Measurements from ENCODE around the gene CBY1.
"Not testable (repeated sequence)": the region's sequence is repeated elsewhere in the genome, so short reads cannot be mapped to it uniquely, and the experiment has no call there.

The CBY1 gene

DNA sequence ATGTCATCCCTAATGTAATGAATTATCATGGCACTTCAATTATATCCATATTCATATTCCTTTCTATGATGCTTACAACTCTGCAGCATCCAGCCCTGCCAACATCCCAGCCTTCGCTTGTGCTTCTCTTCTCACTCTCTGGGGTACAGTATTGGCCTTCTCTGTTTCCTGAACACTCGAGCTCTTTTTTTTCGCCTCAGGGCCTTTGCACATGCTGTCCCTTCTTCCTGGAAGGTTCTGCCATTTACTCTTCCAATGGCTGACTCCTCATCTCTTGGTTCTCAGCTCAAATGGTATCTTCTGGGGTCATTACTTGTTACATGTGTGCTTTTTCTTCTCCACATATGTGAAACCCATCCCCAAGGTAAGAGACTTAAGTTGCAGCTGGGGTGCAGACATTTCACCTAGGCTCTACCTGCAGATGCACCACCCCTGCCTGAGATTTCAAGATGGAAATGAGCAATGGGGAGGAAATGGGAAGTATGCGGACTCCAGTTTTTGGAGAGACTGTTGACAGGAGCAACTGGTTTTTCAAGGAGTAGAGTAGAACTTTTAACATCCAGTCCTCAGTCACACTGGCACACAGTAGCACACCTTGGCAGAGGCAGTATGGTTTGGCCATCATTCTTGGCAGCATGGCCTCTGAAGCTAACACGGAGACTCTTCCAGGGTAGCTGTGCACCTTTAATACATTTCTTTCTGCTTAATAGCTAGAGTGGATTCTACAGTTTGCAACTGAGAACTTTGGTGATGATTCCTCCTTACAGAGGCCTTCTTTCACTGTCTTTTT lies 44.0 kb upstream of the CBY1 start:
- no peak overlapping the region for H3K27ac Mint-ChIP-seq
- H3K36me3 Mint-ChIP-seq (ENCODE audit: low read depth): peaks cover 49% of the 10 kb centered on the region
- H3K27me3 Mint-ChIP-seq (ENCODE audit: low read depth, poor library complexity): no peaks in the 10 kb centered on the region
- peaks cover 4% of the 10 kb centered on the region for H3K9me3 Mint-ChIP-seq
- no peak for DNase-seq
- no peak for TF ChIP-seq CTCF (IDR thresholded peaks at IDR 0.05)
- H3K4me1 Mint-ChIP-seq: peaks cover 6% of the 10 kb centered on the region
- no peak overlapping the region for H3K4me3 Mint-ChIP-seq

DNA sequence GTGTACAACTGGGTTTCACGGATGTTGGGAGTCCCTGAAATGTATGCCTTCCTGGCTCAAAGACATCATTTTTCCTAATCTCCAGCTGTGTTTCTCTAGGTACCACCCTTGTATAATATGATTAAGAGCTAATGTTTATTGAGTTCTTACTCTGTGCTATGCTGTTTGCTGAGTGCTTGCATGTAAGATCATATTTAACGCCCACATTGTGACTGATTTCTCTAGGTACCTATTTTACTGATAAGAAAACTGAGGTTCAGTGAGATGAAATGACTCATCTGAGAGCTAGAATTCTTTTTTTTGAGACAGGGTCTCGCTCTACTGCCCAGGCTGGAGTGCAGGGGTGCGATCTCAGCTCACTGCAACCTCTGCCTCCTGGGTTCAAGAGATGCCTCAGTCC lies 42.9 kb upstream of the CBY1 start:
- Mint-ChIP-seq H3K4me3 (no peak overlapping the region), H3K36me3 (ENCODE audit: low read depth) (peaks cover 55% of the 10 kb centered on the region), H3K4me1 (peaks cover 6% of the 10 kb centered on the region), H3K27me3 (ENCODE audit: low read depth, poor library complexity) (no peaks in the 10 kb centered on the region), H3K27ac (no peak overlapping the region), H3K9me3 (peaks cover 13% of the 10 kb centered on the region)
- no peak for DNase-seq
- TF ChIP-seq CTCF (IDR thresholded peaks at IDR 0.05): no peak

DNA sequence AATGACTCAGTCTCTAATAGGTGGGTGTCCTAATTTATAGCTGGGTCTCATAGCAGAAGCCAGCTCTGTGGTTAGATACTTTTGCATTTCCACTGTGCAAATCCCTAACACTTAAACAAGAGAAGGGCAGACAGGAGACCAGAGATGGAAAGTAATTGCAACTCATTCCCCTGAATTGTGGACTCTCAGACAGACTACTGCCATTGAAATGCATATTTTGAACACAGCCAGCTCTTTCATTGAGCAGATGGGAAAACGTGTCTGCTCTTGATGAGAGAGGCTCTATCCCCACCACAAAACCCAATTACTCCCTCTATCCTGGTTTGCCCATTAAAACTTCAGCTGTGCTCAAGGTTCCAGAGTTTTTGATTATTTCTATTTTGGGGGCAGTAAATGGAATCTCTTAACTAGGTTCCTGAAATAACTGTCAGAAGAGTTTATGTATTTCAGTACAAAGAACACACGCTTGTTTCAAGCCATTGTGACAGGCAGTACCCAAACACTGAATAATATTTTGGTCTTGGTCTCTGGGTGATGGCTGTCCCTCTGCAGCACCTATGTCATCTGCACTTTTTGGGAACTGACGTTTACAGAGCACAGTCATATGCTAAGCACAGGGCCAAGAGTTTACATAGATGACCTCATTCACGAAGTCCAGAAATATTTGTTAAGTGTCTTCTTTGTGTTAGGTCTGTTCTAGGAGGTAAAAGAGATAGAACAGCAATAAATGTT lies 41.9 kb upstream of the CBY1 start:
- DNase-seq: no peak
- H3K9me3 Mint-ChIP-seq: peaks cover 20% of the 10 kb centered on the region
- no peak overlapping the region for H3K27ac Mint-ChIP-seq
- no peak for TF ChIP-seq CTCF (IDR thresholded peaks at IDR 0.05)
- peaks cover 58% of the 10 kb centered on the region for H3K36me3 Mint-ChIP-seq (ENCODE audit: low read depth)
- no peaks in the 10 kb centered on the region for H3K4me1 Mint-ChIP-seq
- no peak overlapping the region for H3K4me3 Mint-ChIP-seq
- H3K27me3 Mint-ChIP-seq (ENCODE audit: low read depth, poor library complexity): no peaks in the 10 kb centered on the region

DNA sequence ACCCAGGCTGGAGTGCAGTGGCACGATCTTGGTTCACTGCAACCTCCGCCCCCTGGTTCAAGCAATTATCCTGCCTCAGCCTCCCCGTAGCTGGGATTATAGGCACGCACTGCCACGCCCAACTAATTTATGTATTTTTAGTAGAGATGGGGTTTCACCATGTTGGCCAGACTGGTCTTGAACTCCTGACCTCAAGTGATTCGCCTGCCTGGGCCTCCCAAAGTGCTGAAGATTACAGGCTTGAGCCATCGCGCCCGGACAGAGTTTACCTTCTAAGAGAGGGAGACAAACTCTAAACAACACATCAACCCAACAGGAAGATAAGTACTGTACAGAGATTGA lies 41.4 kb upstream of the CBY1 start:
- peak overlapping the region; percentile 57 for H3K27ac Mint-ChIP-seq
- H3K4me1 Mint-ChIP-seq; H3K4me3 Mint-ChIP-seq; DNase-seq; H3K27me3 Mint-ChIP-seq (ENCODE audit: low read depth, poor library complexity): not testable (repeated sequence)
- H3K36me3 Mint-ChIP-seq (ENCODE audit: low read depth): peaks cover 62% of the 10 kb centered on the region
- H3K9me3 Mint-ChIP-seq: peaks cover 22% of the 10 kb centered on the region

DNA sequence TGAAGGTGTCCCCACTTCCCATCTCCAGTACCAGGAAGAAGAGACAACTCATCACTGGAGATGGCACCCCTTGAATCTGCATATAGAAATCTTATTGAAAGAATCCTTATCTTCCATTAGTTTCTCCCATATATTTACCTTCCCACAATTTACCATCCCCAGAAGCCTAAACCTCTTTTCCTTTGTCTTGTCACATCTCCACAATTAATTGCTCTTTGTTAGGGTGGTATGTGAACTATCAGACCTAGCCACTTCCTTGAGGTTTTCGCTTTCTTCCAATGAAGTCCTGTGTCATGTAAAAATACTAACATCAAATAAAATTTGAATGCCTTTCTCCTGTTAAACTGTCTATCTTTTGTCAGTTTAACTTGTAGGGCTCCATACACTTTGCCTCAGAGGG lies 38.2 kb upstream of the CBY1 start:
- no peak overlapping the region for H3K4me3 Mint-ChIP-seq
- no peak for TF ChIP-seq CTCF (IDR thresholded peaks at IDR 0.05)
- DNase-seq: no peak

GRCh38 chr22:38618682-38619081 lies 37.8 kb upstream of the CBY1 start:
- H3K27ac Mint-ChIP-seq: no peak overlapping the region
- peaks cover 22% of the 10 kb centered on the region for H3K9me3 Mint-ChIP-seq
- H3K36me3 Mint-ChIP-seq (ENCODE audit: low read depth): peaks cover 75% of the 10 kb centered on the region
- H3K27me3 Mint-ChIP-seq (ENCODE audit: low read depth, poor library complexity): no peaks in the 10 kb centered on the region
- DNase-seq: no peak
- H3K4me1 Mint-ChIP-seq: no peaks in the 10 kb centered on the region
- no peak for TF ChIP-seq CTCF (IDR thresholded peaks at IDR 0.05)
- no peak overlapping the region for H3K4me3 Mint-ChIP-seq

More for the DNA sequence above, 38.2 kb upstream of the CBY1 start:
- Mint-ChIP-seq H3K27me3 (ENCODE audit: low read depth, poor library complexity) (no peaks in the 10 kb centered on the region), H3K4me1 (no peaks in the 10 kb centered on the region), H3K36me3 (ENCODE audit: low read depth) (peaks cover 73% of the 10 kb centered on the region), H3K27ac (no peak overlapping the region), H3K9me3 (peaks cover 22% of the 10 kb centered on the region)
